IPS-20b (cell line): ENCODE data around the gene FXYD2.

Source experiments
- H3K27ac ChIP-seq: one replicate; pipeline ENCODE4 v1.5.1; 2013; ENCODE audit warnings: low read length
- H3K27me3 ChIP-seq: 2 replicates; pipeline ENCODE4 v1.6.1; 2013; ENCODE audit warnings: mild to moderate bottlenecking, low read length, inconsistent platforms; ENCODE audit not compliant: insufficient read depth
- H3K36me3 ChIP-seq: 2 replicates; pipeline ENCODE4 v1.6.1; 2013; ENCODE audit warnings: low read depth, mild to moderate bottlenecking, inconsistent platforms, low read length, moderate library complexity; ENCODE audit not compliant: insufficient read depth
- H3K4me1 ChIP-seq: 2 replicates; pipeline ENCODE4 v1.6.1; 2013; ENCODE audit warnings: mild to moderate bottlenecking, control low read depth, inconsistent platforms, low read length, moderate library complexity; ENCODE audit not compliant: insufficient read depth
- H3K4me3 ChIP-seq: 2 replicates; pipeline ENCODE4 v1.5.1; 2013; ENCODE audit warnings: mild to moderate bottlenecking, low read length, inconsistent platforms
- H3K9ac ChIP-seq: 2 replicates; pipeline ENCODE4 v1.6.1; 2013; ENCODE audit warnings: low read depth, mild to moderate bottlenecking, inconsistent platforms, low read length, moderate library complexity
- H3K9me3 ChIP-seq: 2 replicates; pipeline ENCODE4 v1.6.1; 2013; ENCODE audit warnings: mild to moderate bottlenecking, low read depth, low read length, inconsistent platforms; ENCODE audit not compliant: insufficient read depth

FXYD2 gene

DNA sequence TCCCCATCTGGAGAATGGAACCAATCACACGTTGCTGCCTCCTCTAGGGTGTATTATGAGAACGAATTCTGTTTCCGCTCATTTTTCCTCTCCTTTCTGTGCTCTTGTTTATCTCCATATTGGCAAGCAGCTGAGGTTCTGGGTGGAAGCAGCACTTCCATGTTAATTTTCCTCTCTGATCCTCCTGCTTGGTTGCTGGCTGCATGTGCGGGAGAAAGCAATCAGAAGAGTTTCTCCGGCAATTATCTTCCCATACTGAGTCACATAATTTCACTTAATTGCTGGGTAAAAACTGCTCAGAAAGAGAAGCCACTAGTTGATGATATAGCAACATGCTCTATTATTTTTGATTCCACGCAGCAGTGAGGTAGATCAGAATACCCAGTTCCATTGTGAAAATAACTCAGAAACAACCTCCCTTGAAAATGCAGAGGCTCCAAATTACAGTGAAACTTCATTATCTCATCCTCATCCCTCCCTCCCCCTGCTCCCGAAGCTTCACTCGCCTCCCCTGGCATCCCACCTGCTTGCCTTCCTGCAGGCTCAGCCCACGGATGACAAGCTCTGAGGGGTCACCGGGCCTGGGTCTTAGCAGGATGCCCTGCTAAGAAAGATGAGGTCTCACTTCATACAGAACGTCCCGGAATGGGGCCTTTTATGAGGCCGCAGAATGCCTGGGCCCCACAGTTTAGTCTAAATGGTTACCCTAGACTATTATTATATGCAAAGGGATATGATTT, 31.5 kb upstream of the FXYD2 start:
- Histone ChIP-seq H3K27ac (no peak overlapping the region), H3K4me3 (no peak overlapping the region), H3K4me1 (peaks cover 5% of the 10 kb centered on the region; the same call in 1 of the 2 replicates), H3K9ac (no peak overlapping the region), H3K9me3 (peaks cover 9% of the 10 kb centered on the region; the same call in 1 of the 2 replicates), H3K27me3 (no peaks in the 10 kb centered on the region), H3K36me3 (no peaks in the 10 kb centered on the region)

- Histone ChIP-seq H3K27ac (no peak overlapping the region), H3K36me3 (no peaks in the 10 kb centered on the region), H3K9me3 (peaks cover 9% of the 10 kb centered on the region; the same call in 1 of the 2 replicates), H3K9ac (no peak overlapping the region), H3K4me1 (peaks cover 7% of the 10 kb centered on the region; the same call in 1 of the 2 replicates), H3K4me3 (no peak overlapping the region), H3K27me3 (no peaks in the 10 kb centered on the region)
These were observed 30.8 kb upstream of the FXYD2 start for GRCh38 chr11:117855186-117855845.

DNA sequence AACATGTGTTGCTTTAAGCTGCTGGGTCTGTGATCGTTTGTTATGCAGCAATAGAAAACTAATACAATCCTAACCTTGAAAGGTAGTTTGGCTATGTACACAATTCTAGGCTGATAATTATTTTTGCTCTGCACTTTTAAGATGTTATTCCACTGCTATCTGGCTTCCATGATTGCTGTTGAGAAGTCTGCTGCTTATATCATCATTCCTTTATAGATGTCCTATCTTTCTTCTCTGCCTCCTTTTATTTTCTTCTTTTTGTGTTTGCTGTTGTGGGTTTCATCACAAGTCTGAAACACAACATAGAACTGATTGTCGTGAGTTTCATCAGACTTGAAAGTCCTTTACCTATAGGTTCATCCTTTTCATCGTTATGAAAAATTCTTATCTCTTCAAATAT, 27.8 kb upstream of the FXYD2 start:
- Histone ChIP-seq H3K27me3 (no peaks in the 10 kb centered on the region), H3K27ac (no peak overlapping the region), H3K4me1 (peaks cover 7% of the 10 kb centered on the region; the same call in 1 of the 2 replicates), H3K9me3 (peaks cover 9% of the 10 kb centered on the region; the same call in 1 of the 2 replicates), H3K9ac (no peak overlapping the region), H3K36me3 (no peaks in the 10 kb centered on the region), H3K4me3 (no peak overlapping the region)

GRCh38 chr11:117851852-117852251, 27.3 kb upstream of the FXYD2 start:
- Histone ChIP-seq H3K36me3 (no peaks in the 10 kb centered on the region), H3K27me3 (no peaks in the 10 kb centered on the region), H3K4me3 (no peak overlapping the region), H3K9me3 (peaks cover 9% of the 10 kb centered on the region; the same call in 1 of the 2 replicates), H3K27ac (no peak overlapping the region), H3K4me1 (peaks cover 7% of the 10 kb centered on the region; the same call in 1 of the 2 replicates), H3K9ac (no peak overlapping the region)

DNA sequence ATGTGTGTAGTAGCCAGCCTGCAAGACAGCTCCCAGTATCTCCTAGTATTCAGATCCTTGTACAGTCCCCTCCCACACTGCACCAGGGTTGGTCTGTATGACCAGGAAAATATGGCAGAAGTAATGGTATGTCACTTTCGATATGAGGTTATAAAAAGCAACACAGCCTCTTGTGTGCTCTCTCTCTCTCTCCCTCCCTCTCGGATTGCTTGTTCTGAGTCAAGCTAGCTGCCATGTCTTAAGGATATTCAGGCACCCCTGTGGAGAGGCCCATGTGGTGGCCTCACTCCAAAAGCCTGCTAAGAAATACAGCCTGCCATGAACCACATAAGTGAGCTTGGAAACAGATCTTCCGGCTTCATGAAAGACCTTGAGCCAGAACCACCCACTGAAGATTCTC, 26.6 kb upstream of the FXYD2 start:
- H3K36me3 ChIP-seq, result no peaks in the 10 kb centered on the region
- no peak overlapping the region for H3K4me3 ChIP-seq

GRCh38 chr11:117849781-117850414, 25.4 kb upstream of the FXYD2 start:
- Histone ChIP-seq H3K4me3 (no peak overlapping the region), H3K9me3 (peaks cover 9% of the 10 kb centered on the region; the same call in 1 of the 2 replicates), H3K36me3 (no peaks in the 10 kb centered on the region), H3K4me1 (peaks cover 7% of the 10 kb centered on the region; the same call in 1 of the 2 replicates), H3K27ac (no peak overlapping the region), H3K27me3 (no peaks in the 10 kb centered on the region), H3K9ac (no peak overlapping the region)

More for the DNA sequence above, 26.6 kb upstream of the FXYD2 start:
- Histone ChIP-seq H3K9ac (no peak overlapping the region), H3K27ac (no peak overlapping the region), H3K4me1 (peaks cover 7% of the 10 kb centered on the region; the same call in 1 of the 2 replicates), H3K27me3 (no peaks in the 10 kb centered on the region), H3K9me3 (peaks cover 9% of the 10 kb centered on the region; the same call in 1 of the 2 replicates)

GRCh38 chr11:117843666-117844484, 19.3 kb upstream of the FXYD2 start:
- Histone ChIP-seq H3K27me3 (no peaks in the 10 kb centered on the region), H3K4me1 (no peaks in the 10 kb centered on the region)

DNA sequence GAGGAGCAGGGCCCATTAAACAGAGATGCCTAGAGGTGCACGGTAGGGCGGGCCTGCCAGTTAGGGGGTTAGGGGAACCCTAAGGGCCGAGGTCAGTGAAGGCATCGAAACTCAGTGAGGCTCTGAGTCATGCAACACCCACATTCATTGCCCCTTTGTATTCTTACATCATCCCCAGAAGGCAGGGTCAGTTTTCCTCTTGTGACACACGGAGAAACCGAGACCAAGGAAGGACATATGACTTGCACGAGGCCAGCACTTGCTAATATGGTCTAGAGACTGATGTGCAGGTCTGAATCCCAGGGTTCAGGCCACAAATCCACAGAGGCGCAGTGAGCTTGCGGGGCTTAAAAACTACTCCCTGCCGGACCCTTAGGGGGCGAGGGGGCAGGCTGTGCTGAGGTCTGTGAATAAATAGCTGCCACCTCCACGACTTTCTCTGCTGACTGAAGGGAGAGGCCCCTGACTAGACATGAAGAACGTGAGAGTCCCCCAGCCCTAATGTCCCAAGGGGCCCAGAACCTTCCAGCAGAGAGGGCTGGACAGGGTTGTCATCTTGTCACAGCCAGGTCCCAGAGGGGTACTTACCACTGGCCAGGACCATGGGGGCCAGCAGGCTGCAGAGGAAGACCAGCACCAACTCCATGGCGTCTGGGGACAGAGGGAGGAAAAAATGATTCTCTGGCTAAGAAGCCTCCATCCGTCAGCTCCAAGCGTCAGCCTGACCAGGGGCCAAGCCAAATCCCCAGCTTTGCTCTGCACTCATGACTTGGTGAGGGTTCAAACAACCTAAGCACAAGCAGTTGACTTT, 17.8 kb upstream of the FXYD2 start:
- no peak overlapping the region for H3K9ac ChIP-seq
- no peaks in the 10 kb centered on the region for H3K4me1 ChIP-seq
- H3K4me3 ChIP-seq, result no peak overlapping the region
- H3K36me3 ChIP-seq, result no peaks in the 10 kb centered on the region
- H3K27ac ChIP-seq, result no peak overlapping the region
- H3K27me3 ChIP-seq, result no peaks in the 10 kb centered on the region
- H3K9me3 ChIP-seq, result no peaks in the 10 kb centered on the region

More at GRCh38 chr11:117843666-117844484, 19.3 kb upstream of the FXYD2 start:
- H3K36me3 ChIP-seq, result no peaks in the 10 kb centered on the region
- no peaks in the 10 kb centered on the region for H3K9me3 ChIP-seq
- no peak overlapping the region for H3K27ac ChIP-seq
- no peak overlapping the region for H3K4me3 ChIP-seq
- no peak overlapping the region for H3K9ac ChIP-seq

DNA sequence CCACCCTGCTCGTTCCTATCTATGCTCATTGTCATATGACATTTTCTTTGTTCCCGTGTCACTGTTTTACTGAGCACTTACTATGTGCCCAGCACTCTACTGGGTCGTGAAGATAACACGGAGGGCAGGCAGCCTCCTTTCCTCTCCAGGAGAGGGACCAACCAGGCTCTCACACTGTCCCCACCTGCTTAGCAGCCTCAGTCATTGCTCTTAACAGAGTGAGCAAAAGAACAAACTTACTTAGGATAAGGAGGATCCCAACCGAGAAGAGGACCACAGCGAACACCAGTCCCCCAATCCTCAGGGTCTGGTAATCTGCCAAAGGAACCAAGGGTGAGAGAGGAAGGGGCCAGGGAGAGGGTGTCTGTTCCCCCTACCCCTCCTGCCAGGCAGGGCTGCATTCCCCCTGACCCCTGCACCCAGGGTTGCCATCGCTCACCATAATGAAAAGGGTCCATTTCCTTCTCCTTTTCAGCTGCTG, 17.0 kb upstream of the FXYD2 start:
- no peak overlapping the region for H3K9ac ChIP-seq
- no peak overlapping the region for H3K4me3 ChIP-seq
- H3K27ac ChIP-seq, result no peak overlapping the region
- H3K4me1 ChIP-seq, result no peaks in the 10 kb centered on the region
- no peaks in the 10 kb centered on the region for H3K36me3 ChIP-seq
- no peaks in the 10 kb centered on the region for H3K9me3 ChIP-seq
- no peaks in the 10 kb centered on the region for H3K27me3 ChIP-seq

- no peaks in the 10 kb centered on the region for H3K9me3 ChIP-seq
- H3K4me3 ChIP-seq, result no peak overlapping the region
- no peaks in the 10 kb centered on the region for H3K27me3 ChIP-seq
- no peak overlapping the region for H3K9ac ChIP-seq
- H3K36me3 ChIP-seq, result no peaks in the 10 kb centered on the region
- H3K4me1 ChIP-seq, result no peaks in the 10 kb centered on the region
- no peak overlapping the region for H3K27ac ChIP-seq
These were observed 16.5 kb upstream of the FXYD2 start for GRCh38 chr11:117840881-117841550.
